Cerebellar nuclear complex (tissue), 1 donor: Measurements from ENCODE around the gene GSN.

Source experiments
- DNase-seq, 2 experiments: peaks; one replicate each; lab custom pipeline; 2025; lab: John Stamatoyannopoulos, UW

The GSN gene

GRCh38 chr9:121372239-121373010 is 104.5 kb downstream of the GSN start:
- DNase-seq = no peak

GRCh38 chr9:121373011-121373729 is 105.2 kb downstream of the GSN start:
- no peak for DNase-seq

- DNase-seq = no peak
These were observed 108.4 kb downstream of the GSN start for GRCh38 chr9:121376214-121376830.

GRCh38 chr9:121380846-121381245 is 112.9 kb downstream of the GSN start:
- no peak for DNase-seq
